ENCODE data around the gene CHTF18. TPM values are rescaled to one million over a fixed set of nuclear protein-coding genes. Genes with fewer than 3 reads are reported as not detected.

CHTF18 gene
- total RNA-seq, 1 experiment from 2014 or later, result 22.6 TPM

DNA sequence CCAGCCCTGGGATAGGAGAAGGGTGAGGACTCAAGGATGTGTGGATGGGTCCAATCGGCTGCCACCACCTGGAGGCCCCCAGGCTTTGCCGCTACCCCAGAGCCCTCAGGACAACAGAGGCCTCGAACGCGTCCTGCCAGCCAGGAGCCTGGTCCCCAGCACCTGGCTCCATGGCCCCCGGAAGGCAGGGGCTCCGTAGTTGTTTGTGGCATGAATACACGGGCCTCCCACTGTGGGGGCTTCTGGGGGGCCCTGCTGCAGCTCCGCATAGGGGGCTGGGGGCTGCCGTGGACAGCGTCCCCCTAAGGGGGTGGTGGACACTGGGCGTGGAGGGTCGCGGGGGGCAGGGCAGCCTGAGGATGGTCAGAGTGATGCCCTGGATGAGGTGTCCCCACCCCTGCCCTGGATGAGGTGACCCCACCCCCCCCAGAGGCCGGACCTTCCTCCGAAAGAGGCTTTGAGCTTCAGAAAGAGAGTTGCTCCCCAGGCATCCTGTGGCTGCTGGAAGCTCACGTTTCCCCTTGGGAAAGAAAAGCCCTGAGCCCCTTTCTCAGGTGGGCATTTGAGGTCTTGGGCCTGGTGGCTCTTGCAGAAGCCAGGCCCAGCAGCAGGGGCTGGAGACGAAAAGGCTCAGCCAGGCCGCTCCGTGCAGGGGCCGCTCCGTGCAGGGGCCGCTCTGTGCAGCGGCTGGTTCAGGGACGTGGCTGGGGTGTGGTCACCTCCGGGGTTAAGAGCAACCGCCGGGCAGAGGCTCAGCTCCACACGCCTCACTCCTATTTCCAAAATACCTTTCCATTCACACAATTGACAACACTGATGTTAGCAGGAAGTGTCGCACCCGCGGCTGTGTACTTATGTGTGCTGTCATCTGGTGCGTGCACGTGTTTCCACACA is 52.4 kb downstream of the CHTF18 start:
- Histone ChIP-seq H3K27me3 (peaks cover 12% of the 10 kb centered on the region), H3K9me3 (peaks cover 13% of the 10 kb centered on the region), H3K36me3 (no peaks in the 10 kb centered on the region), H3K4me3 (no peak overlapping the region)
- DNase-seq, result no peak

DNA sequence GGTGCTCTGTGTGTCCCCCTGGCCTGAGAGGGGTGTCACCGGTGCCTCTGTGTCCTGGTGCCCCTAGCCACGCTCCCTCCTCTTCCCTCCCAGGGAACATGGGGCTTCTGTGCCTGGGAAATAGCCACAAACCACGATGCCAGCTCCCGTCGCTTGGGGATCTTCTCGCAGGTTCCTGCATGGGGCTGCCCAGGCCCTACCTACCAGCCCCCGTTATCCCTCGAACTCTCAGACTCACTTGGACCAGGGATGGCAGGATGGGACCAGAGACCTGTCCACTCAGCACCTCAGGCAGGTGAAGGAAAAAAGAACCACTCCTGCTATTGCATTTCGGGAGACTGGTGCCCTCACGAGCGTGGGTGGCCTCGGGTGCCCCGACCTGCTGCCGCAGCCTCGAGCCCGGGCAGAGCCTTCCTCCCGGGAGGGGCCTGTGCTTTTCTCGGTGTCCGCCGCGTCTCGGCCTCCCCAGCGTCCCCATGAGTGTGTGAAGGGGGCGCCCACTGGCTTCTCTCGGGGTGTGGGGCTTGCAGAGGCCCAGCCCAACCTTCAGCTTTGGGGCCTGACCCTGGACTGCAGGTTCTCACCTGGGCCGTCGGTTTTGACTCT is 53.1 kb downstream of the CHTF18 start:
- H3K9me3 ChIP-seq, result peaks cover 6% of the 10 kb centered on the region; the same call in 1 of the 2 replicates

DNA sequence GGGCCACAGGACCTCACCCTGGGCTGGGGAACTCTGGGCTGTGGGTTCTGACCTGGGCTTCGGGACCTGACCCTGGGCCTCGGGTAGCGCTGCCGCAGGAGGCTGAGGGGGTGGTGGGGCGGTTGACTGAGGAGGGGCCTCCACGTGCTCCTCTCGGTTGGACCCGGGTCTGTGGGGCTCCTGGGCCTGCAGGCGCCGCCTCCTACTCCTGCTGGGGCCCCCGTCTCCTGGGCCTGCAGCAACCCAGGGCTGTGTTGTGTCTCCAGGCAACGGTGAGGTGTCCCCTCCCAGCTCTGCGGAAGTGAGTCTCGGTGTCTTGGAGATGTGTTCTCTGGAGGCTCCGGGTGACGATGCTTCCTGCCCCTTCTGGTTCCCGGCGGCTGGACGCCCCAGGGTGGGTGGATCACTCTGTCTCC is 53.6 kb downstream of the CHTF18 start:
- Histone ChIP-seq H3K36me3 (no peaks in the 10 kb centered on the region), H3K27me3 (peaks cover 14% of the 10 kb centered on the region), H3K9me3 (peaks cover under 1% of the 10 kb centered on the region; the same call in 1 of the 2 replicates), H3K4me3 (no peak overlapping the region)
- DNase-seq, result no peak

More for the DNA sequence above, 53.1 kb downstream of the CHTF18 start:
- Histone ChIP-seq H3K27me3 (peaks cover 14% of the 10 kb centered on the region), H3K36me3 (no peaks in the 10 kb centered on the region), H3K4me3 (no peak overlapping the region)
- no peak for DNase-seq

DNA sequence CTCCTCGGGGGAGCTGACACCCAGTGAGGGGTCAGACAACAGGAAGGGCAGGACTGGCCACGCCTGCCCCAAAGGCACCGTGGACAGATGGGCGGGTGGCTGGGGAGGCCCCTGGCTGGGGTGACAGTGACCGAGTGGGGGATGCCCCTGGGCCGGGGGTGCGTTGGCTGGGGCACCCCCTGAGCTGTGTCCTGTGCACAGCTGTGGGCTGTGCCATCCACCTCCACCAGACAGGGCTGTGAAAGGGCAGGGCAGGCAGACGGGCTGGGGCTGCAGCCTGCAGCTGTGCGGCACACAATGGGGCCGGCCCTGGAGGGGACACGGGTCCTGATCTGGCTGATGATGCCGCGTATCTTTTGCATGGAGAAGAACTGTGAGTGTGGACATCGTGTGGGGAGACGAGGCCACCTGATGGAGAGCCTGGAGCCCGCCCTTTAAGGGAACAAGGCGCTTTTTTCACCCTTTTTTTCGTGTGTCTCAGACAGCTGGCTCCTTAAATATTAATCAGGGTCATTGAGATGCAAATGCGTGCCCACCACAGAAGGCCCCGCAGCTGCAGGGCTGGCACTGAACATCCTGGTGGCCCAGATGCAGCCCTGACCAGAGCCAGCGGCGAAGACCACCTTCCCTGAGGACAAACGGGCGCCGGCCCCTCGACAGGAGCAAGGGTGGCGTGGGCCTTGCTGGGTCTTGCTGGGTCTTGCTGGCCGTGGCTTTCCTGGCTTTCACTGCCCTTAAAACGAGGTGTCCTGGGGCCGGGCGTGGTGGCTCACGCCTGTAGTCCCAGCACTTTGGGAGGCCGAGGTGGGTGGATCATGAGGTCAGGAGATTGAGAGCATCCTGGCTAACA is 54.5 kb downstream of the CHTF18 start:
- no peaks in the 10 kb centered on the region for H3K9me3 ChIP-seq
- DNase-seq, result no peak

DNA sequence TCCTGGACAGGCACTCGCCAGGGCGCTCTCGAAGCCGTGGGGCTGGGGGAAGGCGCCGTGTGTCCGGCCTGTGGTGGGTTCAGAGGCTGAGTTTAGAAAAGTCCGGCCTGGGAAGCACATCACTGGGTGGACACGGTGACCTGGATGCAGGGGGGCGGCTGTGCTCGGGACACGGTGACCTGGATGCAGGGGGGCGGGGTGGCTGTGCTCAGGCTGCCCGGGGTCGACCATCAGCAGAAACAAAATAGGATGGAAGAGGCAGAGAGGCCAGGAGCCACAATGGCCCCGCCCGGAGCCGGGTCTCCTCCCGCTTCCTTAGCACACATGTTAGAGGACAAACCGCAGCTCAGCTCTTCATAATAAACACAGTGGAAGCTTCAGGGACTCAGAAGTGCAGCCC is 55.4 kb downstream of the CHTF18 start:
- H3K36me3 ChIP-seq, result no peaks in the 10 kb centered on the region
- no peak overlapping the region for H3K4me3 ChIP-seq
- H3K27me3 ChIP-seq, result peaks cover 14% of the 10 kb centered on the region
- no peak for DNase-seq
- no peaks in the 10 kb centered on the region for H3K9me3 ChIP-seq

More for the DNA sequence above, 54.5 kb downstream of the CHTF18 start:
- H3K36me3 ChIP-seq, result no peaks in the 10 kb centered on the region
- no peak overlapping the region for H3K4me3 ChIP-seq
- H3K27me3 ChIP-seq, result peaks cover 14% of the 10 kb centered on the region

DNA sequence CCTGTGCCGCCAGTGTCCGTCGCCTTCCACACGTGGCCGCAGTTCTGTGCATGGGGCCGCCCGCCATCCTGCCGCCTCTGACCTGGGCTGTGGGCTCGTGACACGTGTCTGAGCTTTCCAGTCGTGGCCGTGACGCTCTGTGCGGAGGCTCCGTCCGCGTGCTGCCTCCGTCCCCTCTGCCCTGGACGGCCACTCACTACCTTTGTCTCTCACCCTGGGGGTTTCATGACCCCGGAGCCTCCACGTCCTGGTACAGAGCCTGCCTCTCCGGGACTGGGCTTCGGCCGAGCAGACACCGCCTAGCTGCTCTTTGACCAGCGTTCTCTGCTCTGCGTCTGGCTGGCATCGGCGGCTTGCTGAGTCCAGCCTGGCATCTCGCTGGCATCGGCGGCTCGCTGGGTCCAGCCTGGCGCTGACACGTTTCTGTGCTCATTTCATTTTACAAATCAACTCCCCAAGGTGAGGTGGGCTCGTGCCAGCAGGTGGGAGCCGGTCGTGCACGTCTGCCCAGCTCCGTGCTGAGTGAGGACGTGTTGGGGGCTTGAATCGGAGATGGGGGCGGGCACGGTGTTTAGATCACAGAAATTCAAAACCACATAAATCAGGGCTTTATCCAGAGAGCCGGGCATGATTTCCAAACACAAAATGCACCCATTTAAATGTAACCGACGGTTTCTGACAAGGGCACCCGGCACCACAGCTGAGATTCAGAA is 56.4 kb downstream of the CHTF18 start:
- Histone ChIP-seq H3K27me3 (peaks cover 14% of the 10 kb centered on the region), H3K36me3 (no peaks in the 10 kb centered on the region), H3K4me3 (no peak overlapping the region), H3K9me3 (peaks cover 1% of the 10 kb centered on the region; the same call in 1 of the 2 replicates)
- no peak for DNase-seq

DNA sequence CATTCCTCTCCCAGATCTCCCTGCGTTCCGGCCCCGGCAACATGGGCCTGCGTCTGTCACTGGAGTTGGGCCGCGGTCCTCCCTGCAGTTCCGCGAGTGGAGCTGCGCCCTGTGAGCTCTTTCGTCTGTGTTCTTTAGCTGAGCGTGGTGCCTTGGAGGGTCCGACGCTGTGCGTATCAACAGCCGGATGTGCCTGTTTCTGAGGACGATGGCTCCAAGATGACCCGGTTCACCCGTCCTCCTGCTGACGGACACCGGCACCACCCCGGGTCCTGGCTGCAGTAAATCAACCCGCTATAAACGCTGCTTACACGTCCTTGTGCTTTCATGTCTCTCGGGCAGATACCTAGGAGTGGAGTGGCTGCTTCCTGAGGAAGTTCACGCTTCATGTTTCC is 56.9 kb downstream of the CHTF18 start:
- no peak for DNase-seq
- no peak overlapping the region for H3K4me3 ChIP-seq
- H3K27me3 ChIP-seq, result peaks cover 14% of the 10 kb centered on the region
- H3K9me3 ChIP-seq, result peaks cover 5% of the 10 kb centered on the region; the same call in 1 of the 2 replicates
- H3K36me3 ChIP-seq, result no peaks in the 10 kb centered on the region

DNA sequence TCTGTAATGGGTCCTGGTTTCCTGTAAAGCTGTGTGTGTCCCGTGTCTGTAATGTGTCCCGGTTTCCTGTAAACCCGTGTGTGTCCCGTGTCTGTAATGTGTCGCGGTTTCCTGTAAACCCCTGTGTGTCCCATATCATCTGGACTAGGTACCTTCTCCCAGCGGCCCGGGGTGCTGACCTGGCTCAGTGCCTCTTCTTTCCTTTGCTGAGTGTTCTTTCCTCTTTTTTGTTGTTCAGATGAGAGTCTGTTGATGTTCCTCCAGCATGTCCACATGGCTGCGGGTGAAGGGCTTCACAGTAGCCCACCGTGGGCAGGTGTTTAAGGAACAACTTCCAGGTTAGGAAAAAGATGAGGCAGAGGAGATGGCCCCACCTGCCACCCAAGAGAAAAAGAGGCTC is 58.7 kb downstream of the CHTF18 start:
- H3K27me3 ChIP-seq, result peaks cover 14% of the 10 kb centered on the region
- H3K4me3 ChIP-seq, result no peak overlapping the region
- H3K9me3 ChIP-seq, result peaks cover 11% of the 10 kb centered on the region
- DNase-seq, result no peak
- no peaks in the 10 kb centered on the region for H3K36me3 ChIP-seq

Other genes with a start within 250 kb of the CHTF18 start
- gene PRR35, start 228.2 kb upstream of the CHTF18 start, total RNA-seq (2014; rRNA removed; shearing (Covaris generic); ENCODE audit: low replicate concordance), result not detected in 2 replicates
- gene NHLRC4, start 221.6 kb upstream of the CHTF18 start, total RNA-seq (2014; rRNA removed; shearing (Covaris generic); ENCODE audit: low replicate concordance), result not detected in 2 replicates
- gene PIGQ, start 218.7 kb upstream of the CHTF18 start, total RNA-seq (2014; rRNA removed; shearing (Covaris generic); ENCODE audit: low replicate concordance), result 13.1 and 31.7 TPM in 2 replicates
- 12.4 and 20.8 TPM in 2 replicates for gene RAB40C, start 198.6 kb upstream of the CHTF18 start, total RNA-seq (2014; rRNA removed; shearing (Covaris generic); ENCODE audit: low replicate concordance)
- not detected in 2 replicates for gene WFIKKN1, start 157.6 kb upstream of the CHTF18 start, total RNA-seq (2014; rRNA removed; shearing (Covaris generic); ENCODE audit: low replicate concordance)
- gene METTL26, start 152.3 kb upstream of the CHTF18 start, total RNA-seq (2014; rRNA removed; shearing (Covaris generic); ENCODE audit: low replicate concordance), result 145 and 183 TPM in 2 replicates
- gene MCRIP2, start 146.8 kb upstream of the CHTF18 start, total RNA-seq (2014; rRNA removed; shearing (Covaris generic); ENCODE audit: low replicate concordance), result 22.2 and 50.3 TPM in 2 replicates
- gene WDR90, start 139.3 kb upstream of the CHTF18 start, total RNA-seq (2014; rRNA removed; shearing (Covaris generic); ENCODE audit: low replicate concordance), result 6.0 and 17.3 TPM in 2 replicates
- 48.7 and 72.8 TPM in 2 replicates for gene RHOT2, start 120.5 kb upstream of the CHTF18 start, total RNA-seq (2014; rRNA removed; shearing (Covaris generic); ENCODE audit: low replicate concordance)
- gene RHBDL1, start 112.9 kb upstream of the CHTF18 start, total RNA-seq (2014; rRNA removed; shearing (Covaris generic); ENCODE audit: low replicate concordance), result 0.16 TPM in 1 of 2 replicates, not detected in the other
- 301 and 418 TPM in 2 replicates for gene STUB1, start 108.2 kb upstream of the CHTF18 start, total RNA-seq (2014; rRNA removed; shearing (Covaris generic); ENCODE audit: low replicate concordance)
- 15.1 and 66.3 TPM in 2 replicates for gene JMJD8, start 104.3 kb upstream of the CHTF18 start, total RNA-seq (2014; rRNA removed; shearing (Covaris generic); ENCODE audit: low replicate concordance)
- gene WDR24, start 98.2 kb upstream of the CHTF18 start, total RNA-seq (2014; rRNA removed; shearing (Covaris generic); ENCODE audit: low replicate concordance), result 8.0 and 8.2 TPM in 2 replicates
- 0.16 and 0.67 TPM in 2 replicates for gene FBXL16, start 82.8 kb upstream of the CHTF18 start, total RNA-seq (2014; rRNA removed; shearing (Covaris generic); ENCODE audit: low replicate concordance)
- gene METRN, start 73.5 kb upstream of the CHTF18 start, total RNA-seq (2014; rRNA removed; shearing (Covaris generic); ENCODE audit: low replicate concordance), result 33.7 and 71.7 TPM in 2 replicates
- 27.0 and 44.0 TPM in 2 replicates for gene ANTKMT, start 67.5 kb upstream of the CHTF18 start, total RNA-seq (2014; rRNA removed; shearing (Covaris generic); ENCODE audit: low replicate concordance)
- gene CCDC78, start 62.2 kb upstream of the CHTF18 start, total RNA-seq (2014; rRNA removed; shearing (Covaris generic); ENCODE audit: low replicate concordance), result 0.59 and 4.9 TPM in 2 replicates
- 9.4 and 13.3 TPM in 2 replicates for gene HAGHL, start 61.5 kb upstream of the CHTF18 start, total RNA-seq (2014; rRNA removed; shearing (Covaris generic); ENCODE audit: low replicate concordance)
- gene CIAO3, start 47.6 kb upstream of the CHTF18 start, total RNA-seq (2014; rRNA removed; shearing (Covaris generic); ENCODE audit: low replicate concordance), result 39.0 and 72.9 TPM in 2 replicates
- not detected in 2 replicates for gene MSLN, start 27.9 kb upstream of the CHTF18 start, total RNA-seq (2014; rRNA removed; shearing (Covaris generic); ENCODE audit: low replicate concordance)
- gene RPUSD1, start 239 bp upstream of the CHTF18 start, total RNA-seq (2014; rRNA removed; shearing (Covaris generic); ENCODE audit: low replicate concordance), result 60.9 and 77.3 TPM in 2 replicates
- not detected in 2 replicates for gene GNG13, start 12.1 kb downstream of the CHTF18 start, total RNA-seq (2014; rRNA removed; shearing (Covaris generic); ENCODE audit: low replicate concordance)
- gene LMF1, start 182.4 kb downstream of the CHTF18 start, total RNA-seq (2014; rRNA removed; shearing (Covaris generic); ENCODE audit: low replicate concordance), result 8.8 and 11.1 TPM in 2 replicates
- gene SOX8, start 193.2 kb downstream of the CHTF18 start, total RNA-seq (2014; rRNA removed; shearing (Covaris generic); ENCODE audit: low replicate concordance), result 0.25 TPM in 1 of 2 replicates, not detected in the other

All from MG63 (cell line).